ENCODE measurements around the gene OSTN. TPM values are rescaled to one million over a fixed set of nuclear protein-coding genes. Genes with fewer than 3 reads are reported as not detected.

Gene OSTN
- total and polyA plus RNA-seq, 5 donors = 0.06 to 1.1 (median 0.18) TPM; not detected in 1

GRCh38 chr3:191313296-191313695, 114.3 kb downstream of the OSTN start:
- WGBS = 94% methylated on average over 2 of the region's 2 CpGs
- ATAC-seq (no peak), DNase-seq (no peak)
- no peaks in the 10 kb centered on the region for H3K4me1 ChIP-seq (ENCODE audit: control insufficient read depth, insufficient read depth, low read length)
- H3K4me3 ChIP-seq (ENCODE audit: low read length) = no peak overlapping the region
- intact Hi-C loops (cut with DNase I) = no loop called here
- no peaks in the 10 kb centered on the region for H3K9me3 ChIP-seq (ENCODE audit: control insufficient read depth, low read length)
- H3K27ac ChIP-seq (ENCODE audit: low read length) = no peak overlapping the region
- no peaks in the 10 kb centered on the region for H3K27me3 ChIP-seq (ENCODE audit: control insufficient read depth, insufficient read depth)

- DNase-seq = no peak
- Histone ChIP-seq H3K4me1 (ENCODE audit: control insufficient read depth, insufficient read depth, low read length) (no peaks in the 10 kb centered on the region), H3K27ac (ENCODE audit: low read length) (no peak overlapping the region), H3K4me3 (ENCODE audit: low read length) (no peak overlapping the region), H3K27me3 (ENCODE audit: control insufficient read depth, insufficient read depth) (no peaks in the 10 kb centered on the region), H3K9me3 (ENCODE audit: control insufficient read depth, low read length) (no peaks in the 10 kb centered on the region)
- intact Hi-C loops (cut with DNase I) = no loop called here
- ATAC-seq = no peak
- WGBS = 92% methylated on average over 5 of the region's 5 CpGs
Measured at GRCh38 chr3:191314109-191314728, 115.2 kb downstream of the OSTN start.

Other genes starting within 250 kb of the OSTN start
- 10 to 100 TPM; 47.6 to 67.5 (median 51.3) TPM for gene CCDC50, start 130.2 kb downstream of the OSTN start, total RNA-seq
- gene CCDC50, start 130.2 kb downstream of the OSTN start, polyA plus RNA-seq = 22.5 TPM
- 1 to 10 TPM in 1 of 4 donors, under 1 TPM in 3; 0.39 to 1.2 (median 0.43) TPM for gene UTS2B, start 131.3 kb downstream of the OSTN start, total RNA-seq
- gene UTS2B, start 131.3 kb downstream of the OSTN start, polyA plus RNA-seq = 0.16 TPM